Astrocyte (in vitro differentiated cells and primary cell): ENCODE measurements around the gene MBL2.

Source experiments
- CTCF ChIP-seq: IDR thresholded peaks from 2 replicates; pipeline ENCODE4 v1.5.1; 2011; ENCODE audit warnings: low read depth, mild to moderate bottlenecking, inconsistent platforms, low read length, moderate library complexity; ENCODE audit not compliant: insufficient read depth
- EZH2 ChIP-seq: IDR thresholded peaks from 2 replicates; pipeline ENCODE4 v1.6.1; 2012; ENCODE audit warnings: mild to moderate bottlenecking, low read length, inconsistent platforms; ENCODE audit not compliant: insufficient read depth

GRCh38 chr10:52785418-52785817, 12.8 kb upstream of the MBL2 start:
- no peak for TF ChIP-seq CTCF
- TF ChIP-seq EZH2, result no peak
